ENCODE data around the gene POLE2.

DNA sequence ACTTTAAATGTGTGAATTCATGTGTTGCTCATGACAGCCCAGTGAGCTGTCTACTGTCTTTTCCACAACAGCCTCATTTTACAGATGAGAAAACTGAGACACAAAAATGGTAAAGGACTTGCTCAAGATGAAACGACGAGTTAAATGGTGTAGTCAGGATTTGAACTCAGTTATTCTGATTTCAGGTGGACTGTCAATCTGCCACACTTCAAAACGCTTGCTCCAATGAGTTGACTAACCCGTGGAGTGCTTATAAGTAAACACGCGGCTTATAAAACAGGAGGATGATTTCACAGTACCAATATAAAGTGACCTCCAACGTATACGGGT lies 652 bp upstream of the POLE2 start:
- no peak for TF ChIP-seq POLR2A (IDR thresholded peaks at IDR 0.05; ENCODE audit: low read depth, low read length)
- TF ChIP-seq POLR2AphosphoS5 (IDR thresholded peaks at IDR 0.05; ENCODE audit: low read depth, low read length) = no peak

All from GM12892 (cell line).